Subcutaneous adipose tissue (tissue), 4 donors: ENCODE data around the gene AMOTL2. TPM values are rescaled to one million over a fixed set of nuclear protein-coding genes. Genes with fewer than 3 reads are reported as not detected.

Source experiments
- CTCF ChIP-seq: fragments of 450-650 bp; IDR thresholded peaks from one replicate; pipeline ENCODE4 v1.5.1; 2016; ENCODE audit warnings: low read depth, mild to moderate bottlenecking, control low read depth, antibody characterized with exemption, moderate library complexity
- total RNA-seq, 4 donors: library from RNA; depleted of rRNA; stranded (reverse); fragments of >200 nt; gene quantifications; one replicate each; pipeline ENCODE4 v1.1.0, GENCODE V29; 2016

AMOTL2 gene
- total RNA-seq, 4 donors from 2014 or later, result 92.4 to 320 (median 137) TPM

- TF ChIP-seq CTCF, result no peak
Measured at GRCh38 chr3:134328846-134329245, 45.4 kb downstream of the AMOTL2 start.

DNA sequence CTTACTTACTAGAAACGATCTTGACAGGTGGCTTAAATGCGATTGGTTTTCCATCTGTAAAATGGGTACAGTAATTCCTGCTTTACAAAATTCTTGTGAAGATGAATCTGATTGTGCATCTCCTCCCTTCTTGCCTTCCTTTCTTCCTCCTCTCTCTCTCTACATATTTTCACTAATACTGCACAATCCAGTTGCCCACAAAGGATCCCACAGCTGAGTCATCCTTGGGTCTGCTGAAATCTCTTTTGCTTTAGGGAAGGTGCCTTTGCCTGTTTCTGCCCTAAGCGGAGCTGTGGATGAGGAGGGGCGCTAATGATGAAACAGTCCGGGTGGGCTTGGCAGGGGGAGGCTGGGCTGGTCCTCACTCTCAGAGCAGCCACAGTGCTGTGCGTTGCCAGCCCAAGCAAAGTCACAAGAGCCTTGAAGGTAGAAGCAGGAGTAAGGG is 46.1 kb downstream of the AMOTL2 start:
- TF ChIP-seq CTCF, result no peak

GRCh38 chr3:134327594-134327975 is 46.7 kb downstream of the AMOTL2 start:
- no peak for TF ChIP-seq CTCF

DNA sequence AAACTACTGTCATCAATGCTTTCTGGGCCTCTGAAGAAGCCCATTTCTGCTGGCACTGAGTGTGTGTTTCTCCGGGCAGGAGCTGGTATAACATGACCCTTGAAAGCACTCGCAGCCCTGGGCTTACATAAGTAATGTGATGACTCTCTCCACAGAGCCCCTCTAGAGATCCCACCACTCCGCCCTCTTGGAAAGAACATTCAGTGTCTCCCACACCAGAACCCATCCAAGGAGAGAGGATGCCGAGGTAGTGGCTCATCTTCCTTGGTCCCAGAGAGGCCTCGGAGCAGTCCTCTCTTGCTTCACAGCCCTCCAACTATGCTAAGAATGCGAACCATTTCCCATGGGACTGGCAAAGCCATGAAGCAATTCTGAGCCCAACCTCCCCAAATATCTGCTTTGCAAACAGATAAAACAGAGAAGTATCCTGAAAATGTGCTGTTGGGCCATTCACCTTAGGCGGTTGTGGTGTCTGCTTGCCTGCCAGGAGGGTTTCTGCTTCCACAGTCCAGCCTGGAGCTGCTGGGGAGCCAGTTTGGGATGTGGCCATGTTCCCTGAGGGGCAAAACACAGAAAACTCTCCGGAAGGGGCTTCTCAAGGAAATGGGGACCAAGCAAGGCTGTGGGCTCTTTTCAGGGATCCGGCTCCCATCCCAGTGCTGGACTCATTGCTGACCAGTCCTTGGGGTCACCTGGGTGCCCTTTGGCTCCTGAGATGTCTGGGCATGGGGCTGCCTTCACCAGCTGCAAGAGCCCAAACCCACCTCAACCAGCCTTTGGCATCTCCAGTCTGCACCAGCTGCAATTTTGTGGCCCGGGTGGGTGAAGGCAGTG is 47.3 kb downstream of the AMOTL2 start:
- no peak for TF ChIP-seq CTCF

- TF ChIP-seq CTCF, result no peak
Measured at GRCh38 chr3:134326126-134326525, 48.1 kb downstream of the AMOTL2 start.

DNA sequence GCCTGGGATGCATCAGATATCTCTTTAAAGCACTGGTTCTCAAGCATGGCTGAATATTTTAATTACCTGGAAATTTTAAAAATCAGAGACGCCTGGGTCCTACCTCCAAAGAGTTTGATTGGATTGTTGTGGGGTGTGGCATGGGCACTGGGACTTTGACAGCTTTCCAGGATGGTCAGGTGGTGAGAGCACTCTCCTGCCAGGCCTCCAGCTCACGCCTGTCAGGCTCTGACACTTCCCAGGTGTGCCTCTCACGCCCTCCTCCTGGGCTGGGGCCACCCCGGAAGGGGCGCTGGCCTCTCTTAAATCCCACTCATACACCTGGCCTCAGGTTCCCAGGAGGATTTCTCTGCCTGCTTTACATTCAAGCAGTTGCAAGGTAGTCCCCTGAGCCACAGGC is 48.5 kb downstream of the AMOTL2 start:
- no peak for TF ChIP-seq CTCF

DNA sequence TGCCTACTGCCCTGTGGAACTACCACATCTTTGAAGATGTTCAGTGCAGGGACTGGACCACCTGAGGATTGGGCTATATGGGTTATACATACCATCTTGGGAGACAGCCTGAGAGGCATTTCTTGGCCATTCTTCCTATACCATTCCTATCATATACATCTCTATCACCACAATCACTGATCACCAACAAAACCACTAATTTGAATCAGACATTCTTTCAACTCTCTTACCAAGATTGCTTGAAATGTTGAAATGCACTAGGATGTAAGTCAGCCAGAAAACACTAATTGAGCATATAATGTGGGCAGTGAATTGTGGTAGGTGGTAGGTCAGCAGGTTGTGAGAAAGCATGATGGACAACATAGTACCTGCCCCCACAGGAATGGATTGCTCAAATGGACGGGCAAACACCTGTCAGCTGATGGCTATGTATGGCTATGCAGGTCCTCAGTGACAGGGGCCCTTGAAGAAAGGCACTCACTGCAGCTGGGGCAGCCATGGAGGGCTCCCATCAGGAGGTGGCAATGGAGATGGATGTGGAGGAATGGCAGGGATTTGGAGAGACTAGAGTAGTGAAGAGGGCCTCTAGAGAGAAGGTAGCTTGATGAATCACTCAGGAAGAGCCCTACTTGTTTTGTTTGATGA is 49.1 kb downstream of the AMOTL2 start:
- TF ChIP-seq CTCF, result no peak
